ENCODE measurements around the gene DTL. TPM values are rescaled to one million over a fixed set of nuclear protein-coding genes. Genes with fewer than 3 reads are reported as not detected.

DTL gene
- total RNA-seq, 2 experiments from 2014 or later, result 61.7 to 64.4 TPM

GRCh38 chr1:212055333-212055732, 19.8 kb downstream of the DTL start:
- Histone ChIP-seq H3K79me2 (ENCODE audit: insufficient read depth, low read depth, low read length) (peaks cover 14% of the 10 kb centered on the region; the same call in 1 of the 2 replicates), H3K9me3 (ENCODE audit: low read length) (peaks cover 12% of the 10 kb centered on the region), H3K4me1 (ENCODE audit: insufficient read depth, low read length, poor library complexity, severe bottlenecking) (no peaks in the 10 kb centered on the region), H3K36me3 (ENCODE audit: insufficient read depth, low read length) (peaks cover 95% of the 10 kb centered on the region), H3K4me3 (ENCODE audit: low read depth, low read length, poor library complexity, severe bottlenecking) (no peak overlapping the region), H2AFZ (ENCODE audit: low read length) (no peak overlapping the region), H3K9me2 (ENCODE audit: insufficient read depth, low read length) (no peaks in the 10 kb centered on the region), H4K20me1 (ENCODE audit: insufficient read depth, low read length) (no peaks in the 10 kb centered on the region), H3K4me2 (ENCODE audit: low read length) (no peak overlapping the region), H3K27ac (ENCODE audit: low read depth, low read length, poor library complexity, severe bottlenecking) (no peak overlapping the region)
- no peak for TF ChIP-seq CTCF (conservative IDR thresholded peaks at IDR 0.05; ENCODE audit: low read length)
- TF ChIP-seq EZH2phosphoT487 (IDR thresholded peaks at IDR 0.05; ENCODE audit: borderline replicate concordance, low read depth, low read length), result no peak
- POLR2A ChIA-PET, result interaction anchor here (0.7 to 1.2 kb wide), 3 partner anchors 20 to 374 kb away, joined by 3 to 4 read pairs (median 3); partner anchors contain the start of genes DTL and INTS7
- no TSS peak for BruUV-seq (replicated peaks)
- DNase-seq (ENCODE audit: low spot score), result no peak
- intact Hi-C loops (cut with micrococcal nuclease; ENCODE audit: unreplicated experiment), result no loop called here
- CTCF ChIA-PET (ENCODE audit: unreplicated experiment), result no interaction called here

GRCh38 chr1:212060632-212061472, 25.3 kb downstream of the DTL start:
- ChIA-PET CTCF (ENCODE audit: unreplicated experiment) (no interaction called here), POLR2A (interaction anchor here (0.7 to 1.4 kb wide), 5 partner anchors 21 to 603 kb away, joined by 3 to 5 read pairs (median 4); partner anchors contain the start of genes DTL and INTS7)
- TF ChIP-seq CTCF (conservative IDR thresholded peaks at IDR 0.05; ENCODE audit: low read length) (no peak), EZH2phosphoT487 (IDR thresholded peaks at IDR 0.05; ENCODE audit: borderline replicate concordance, low read depth, low read length) (no peak)
- peaks cover 12% of the 10 kb centered on the region for H3K9me3 ChIP-seq (ENCODE audit: low read length)
- no TSS peak for BruUV-seq (replicated peaks)
- no peak overlapping the region for H3K4me3 ChIP-seq (ENCODE audit: low read depth, low read length, poor library complexity, severe bottlenecking)
- H3K4me1 ChIP-seq (ENCODE audit: insufficient read depth, low read length, poor library complexity, severe bottlenecking), result no peaks in the 10 kb centered on the region
- intact Hi-C loops (cut with micrococcal nuclease; ENCODE audit: unreplicated experiment), result loop anchor here (5.0 kb wide), 1 partner anchor 226 kb away; the partner anchor contains the start of gene PPP2R5A
- H3K4me2 ChIP-seq (ENCODE audit: low read length), result no peak overlapping the region
- H3K9me2 ChIP-seq (ENCODE audit: insufficient read depth, low read length), result no peaks in the 10 kb centered on the region
- no peak for DNase-seq (ENCODE audit: low spot score)
- no peaks in the 10 kb centered on the region for H4K20me1 ChIP-seq (ENCODE audit: insufficient read depth, low read length)
- H3K79me2 ChIP-seq (ENCODE audit: insufficient read depth, low read depth, low read length), result no peaks in the 10 kb centered on the region
- peaks cover 94% of the 10 kb centered on the region for H3K36me3 ChIP-seq (ENCODE audit: insufficient read depth, low read length)
- H3K27ac ChIP-seq (ENCODE audit: low read depth, low read length, poor library complexity, severe bottlenecking), result no peak overlapping the region
- H2AFZ ChIP-seq (ENCODE audit: low read length), result no peak overlapping the region

Measured in OCI-LY7 (cell line).